ENCODE results near the gene CRADD. TPM values are rescaled to one million over a fixed set of nuclear protein-coding genes. Genes with fewer than 3 reads are reported as not detected.

Gene CRADD
- total and polyA plus RNA-seq, 2 experiments from 2014 or later, result 18.6 to 21.5 TPM

GRCh38 chr12:93670104-93670503 is 7.1 kb upstream of the CRADD start:
- H3K36me3 ChIP-seq (ENCODE audit: low read depth), result no peaks in the 10 kb centered on the region
- WGBS, 2 experiments (ENCODE audit: low coverage in 1 of 2, low lambda C conversion rate in 2 of 2, missing lambda C conversion rate in 2 of 2), result 79 to 80% methylated on average over 4 of the region's 4 CpGs

GRCh38 chr12:93671044-93671443 is 6.1 kb upstream of the CRADD start:
- no peaks in the 10 kb centered on the region for H3F3A ChIP-seq (ENCODE audit: insufficient read depth)
- H3K36me3 ChIP-seq (ENCODE audit: low read depth), result no peaks in the 10 kb centered on the region
- no peak for TF ChIP-seq EZH2phosphoT487 (IDR thresholded peaks at IDR 0.05; ENCODE audit: insufficient read depth, low read depth)
- no peak for TF ChIP-seq EZH2 (IDR thresholded peaks at IDR 0.05; ENCODE audit: insufficient read depth, poor library complexity, severe bottlenecking)
- H3K4me3 ChIP-seq, result no peak overlapping the region
- H2AFZ ChIP-seq, result no peak overlapping the region
- H3K4me2 ChIP-seq (ENCODE audit: unreplicated experiment), result no peak overlapping the region
- no peaks in the 10 kb centered on the region for H4K20me1 ChIP-seq (ENCODE audit: insufficient read depth)
- DNase-seq, result no peak
- H3K79me2 ChIP-seq (ENCODE audit: insufficient read depth), result no peaks in the 10 kb centered on the region
- 54% methylated on average over 3 of the region's 3 CpGs for WGBS, 2 experiments (ENCODE audit: low coverage in 1 of 2, low lambda C conversion rate in 2 of 2, missing lambda C conversion rate in 2 of 2)
- in situ Hi-C loops (cut with MboI), result no loop called here
- H3K27ac ChIP-seq, result no peak overlapping the region
- no peak overlapping the region for H3K9ac ChIP-seq
- H3K27me3 ChIP-seq (replicated peaks; ENCODE audit: insufficient read depth), result no peaks in the 10 kb centered on the region
- H3K9me2 ChIP-seq (ENCODE audit: insufficient read depth), result no peaks in the 10 kb centered on the region
- H3K9me3 ChIP-seq (ENCODE audit: low read depth), result no peaks in the 10 kb centered on the region
- no peaks in the 10 kb centered on the region for H3K4me1 ChIP-seq (ENCODE audit: insufficient read depth)

More at GRCh38 chr12:93670104-93670503, 7.1 kb upstream of the CRADD start:
- Histone ChIP-seq H3K4me3 (no peak overlapping the region), H3K27me3 (replicated peaks; ENCODE audit: insufficient read depth) (no peaks in the 10 kb centered on the region), H3K9ac (no peak overlapping the region), H3K4me2 (ENCODE audit: unreplicated experiment) (no peak overlapping the region), H4K20me1 (ENCODE audit: insufficient read depth) (no peaks in the 10 kb centered on the region), H3K27ac (no peak overlapping the region), H3K79me2 (ENCODE audit: insufficient read depth) (no peaks in the 10 kb centered on the region), H3F3A (ENCODE audit: insufficient read depth) (no peaks in the 10 kb centered on the region), H2AFZ (no peak overlapping the region), H3K9me2 (ENCODE audit: insufficient read depth) (no peaks in the 10 kb centered on the region), H3K9me3 (ENCODE audit: low read depth) (no peaks in the 10 kb centered on the region), H3K4me1 (ENCODE audit: insufficient read depth) (no peaks in the 10 kb centered on the region)
- in situ Hi-C loops (cut with MboI), result no loop called here
- no peak for DNase-seq
- TF ChIP-seq EZH2 (IDR thresholded peaks at IDR 0.05; ENCODE audit: insufficient read depth, poor library complexity, severe bottlenecking) (no peak), EZH2phosphoT487 (IDR thresholded peaks at IDR 0.05; ENCODE audit: insufficient read depth, low read depth) (no peak)

- Histone ChIP-seq H3K4me1 (ENCODE audit: insufficient read depth) (peaks cover 2% of the 10 kb centered on the region), H3K79me2 (ENCODE audit: insufficient read depth) (no peaks in the 10 kb centered on the region), H3K27me3 (replicated peaks; ENCODE audit: insufficient read depth) (no peaks in the 10 kb centered on the region), H3F3A (ENCODE audit: insufficient read depth) (peaks cover 3% of the 10 kb centered on the region; the same call in 1 of the 2 replicates), H3K9me2 (ENCODE audit: insufficient read depth) (no peaks in the 10 kb centered on the region), H4K20me1 (ENCODE audit: insufficient read depth) (no peaks in the 10 kb centered on the region), H3K9ac (no peak overlapping the region), H2AFZ (peak overlapping the region; percentile 42; the same call in 1 of the 2 replicates), H3K9me3 (ENCODE audit: low read depth) (no peaks in the 10 kb centered on the region), H3K36me3 (ENCODE audit: low read depth) (no peaks in the 10 kb centered on the region), H3K4me3 (no peak overlapping the region), H3K4me2 (ENCODE audit: unreplicated experiment) (no peak overlapping the region), H3K27ac (no peak overlapping the region)
- 11 to 14% methylated on average over 1 of the region's 1 CpG for WGBS, 2 experiments (ENCODE audit: low coverage in 1 of 2, low lambda C conversion rate in 2 of 2, missing lambda C conversion rate in 2 of 2)
- no peak for TF ChIP-seq EZH2 (IDR thresholded peaks at IDR 0.05; ENCODE audit: insufficient read depth, poor library complexity, severe bottlenecking)
- TF ChIP-seq EZH2phosphoT487 (IDR thresholded peaks at IDR 0.05; ENCODE audit: insufficient read depth, low read depth), result no peak
- in situ Hi-C loops (cut with MboI), result no loop called here
- no peak for DNase-seq
Measured at GRCh38 chr12:93673084-93673483, 4.1 kb upstream of the CRADD start.

- DNase-seq, result no peak
- Histone ChIP-seq H3K27ac (no peak overlapping the region), H3K9me2 (ENCODE audit: insufficient read depth) (no peaks in the 10 kb centered on the region), H2AFZ (no peak overlapping the region), H3K9me3 (ENCODE audit: low read depth) (no peaks in the 10 kb centered on the region), H4K20me1 (ENCODE audit: insufficient read depth) (no peaks in the 10 kb centered on the region), H3K4me2 (ENCODE audit: unreplicated experiment) (no peak overlapping the region), H3K4me3 (no peak overlapping the region), H3F3A (ENCODE audit: insufficient read depth) (peaks cover 5% of the 10 kb centered on the region; the same call in 1 of the 2 replicates), H3K4me1 (ENCODE audit: insufficient read depth) (peaks cover 8% of the 10 kb centered on the region), H3K36me3 (ENCODE audit: low read depth) (no peaks in the 10 kb centered on the region), H3K9ac (no peak overlapping the region), H3K27me3 (replicated peaks; ENCODE audit: insufficient read depth) (no peaks in the 10 kb centered on the region), H3K79me2 (ENCODE audit: insufficient read depth) (no peaks in the 10 kb centered on the region)
- 89 to 90% methylated on average over 6 of the region's 6 CpGs for WGBS, 2 experiments (ENCODE audit: low coverage in 1 of 2, low lambda C conversion rate in 2 of 2, missing lambda C conversion rate in 2 of 2)
- TF ChIP-seq EZH2phosphoT487 (IDR thresholded peaks at IDR 0.05; ENCODE audit: insufficient read depth, low read depth), result no peak
- TF ChIP-seq EZH2 (IDR thresholded peaks at IDR 0.05; ENCODE audit: insufficient read depth, poor library complexity, severe bottlenecking), result no peak
- in situ Hi-C loops (cut with MboI), result no loop called here
Measured at GRCh38 chr12:93674386-93674785, 2.8 kb upstream of the CRADD start.

Data from GM23248 (cell line).